NCI-H1930 (cell line): ENCODE measurements around the gene OR4C45.
"Not testable (repeated sequence)": the region's sequence is repeated elsewhere in the genome, so short reads cannot be mapped to it uniquely, and the experiment has no call there.

Experiments used
- DNase-seq, 2 experiments: peaks; one replicate each; lab custom pipeline; 2025; lab: John Stamatoyannopoulos, UW

Gene OR4C45

DNA sequence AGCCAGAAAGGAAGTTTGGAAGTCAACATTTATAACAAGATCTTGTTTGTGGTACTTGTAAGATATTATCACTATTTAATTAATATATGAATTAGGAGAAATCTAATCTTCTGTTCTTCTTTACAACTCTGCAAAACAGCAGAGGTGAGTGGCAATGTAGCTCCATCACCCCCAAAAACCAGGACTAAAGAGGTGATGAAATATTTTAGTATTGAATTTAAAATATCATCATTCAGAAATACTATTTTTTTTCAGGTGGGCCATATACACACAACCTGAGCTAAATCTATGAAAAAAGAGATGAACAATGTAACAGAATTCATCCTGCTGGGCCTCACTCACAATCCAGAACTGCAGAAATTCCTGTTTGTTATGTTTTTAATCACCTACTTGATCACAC, at the start of gene OR4C45:
Gene OR4C45, plus strand, starts transcription at position 301 of the 400 bp plus-strand sequence.
- DNase-seq, result no peak

DNA sequence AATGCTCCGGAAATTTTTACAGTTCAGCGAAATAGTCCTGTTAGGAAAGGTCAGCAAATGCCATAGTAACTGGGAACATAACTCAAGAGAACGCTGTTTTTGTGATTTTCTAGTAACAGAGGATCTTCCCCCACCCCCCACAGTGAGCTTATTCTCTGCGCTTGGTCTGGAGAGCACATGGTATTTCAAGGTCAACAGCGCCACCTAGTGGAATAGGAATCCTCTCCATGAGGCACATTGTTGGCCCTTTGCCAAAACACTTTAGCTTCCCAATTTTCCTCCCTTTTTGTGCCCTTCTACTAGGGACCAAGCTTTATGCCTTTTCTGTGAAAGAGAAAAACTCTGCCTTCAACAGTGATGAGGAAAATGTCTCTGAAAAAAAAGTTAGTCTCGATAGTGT, 37.1 kb upstream of the OR4C45 start:
- peak; percentile 51 to 68 for DNase-seq

DNA sequence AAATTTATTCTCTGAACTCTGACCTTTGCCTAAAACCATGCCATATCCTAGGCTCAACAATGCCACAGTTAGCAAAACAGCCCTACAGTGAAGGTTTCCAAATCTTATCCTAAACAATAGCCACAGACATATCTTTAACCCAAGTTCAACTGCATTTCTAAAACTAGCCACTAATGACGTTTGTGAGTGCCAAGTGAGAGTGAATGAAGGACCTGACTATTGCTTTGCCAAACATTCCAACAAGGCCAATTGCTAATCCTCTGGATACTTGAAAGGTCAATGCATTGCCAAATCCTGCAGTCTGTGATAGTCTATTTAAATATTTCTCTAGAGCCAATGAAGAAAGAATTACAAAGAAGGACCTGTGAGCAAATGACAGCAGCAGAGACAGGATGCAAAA, 2.5 kb upstream of the OR4C45 start:
- no peak for DNase-seq

DNA sequence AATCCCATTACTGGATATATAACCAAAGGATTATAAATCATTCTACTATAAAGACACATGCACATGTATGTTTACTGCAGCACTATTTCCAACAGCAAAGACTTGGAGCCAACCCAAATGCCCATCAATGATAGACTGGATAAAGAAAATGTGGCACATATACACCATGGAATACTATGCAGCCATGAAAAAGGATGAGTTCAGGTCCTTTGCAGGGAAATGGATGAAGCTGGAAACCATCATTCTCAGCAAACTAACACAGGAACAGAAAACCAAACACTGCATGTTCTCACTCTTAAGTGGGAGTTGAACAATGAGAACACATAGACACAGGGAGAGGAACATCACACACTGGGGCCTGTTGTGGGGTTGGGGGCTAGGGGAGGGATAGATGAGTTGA, 3.6 kb downstream of the OR4C45 start:
- not testable (repeated sequence) for DNase-seq

GRCh38 chr11:50037251-50037650, 4.6 kb downstream of the OR4C45 start:
- no peak for DNase-seq

- DNase-seq, result no peak
Measured at GRCh38 chr11:50044647-50045046, 12.0 kb downstream of the OR4C45 start.

DNA sequence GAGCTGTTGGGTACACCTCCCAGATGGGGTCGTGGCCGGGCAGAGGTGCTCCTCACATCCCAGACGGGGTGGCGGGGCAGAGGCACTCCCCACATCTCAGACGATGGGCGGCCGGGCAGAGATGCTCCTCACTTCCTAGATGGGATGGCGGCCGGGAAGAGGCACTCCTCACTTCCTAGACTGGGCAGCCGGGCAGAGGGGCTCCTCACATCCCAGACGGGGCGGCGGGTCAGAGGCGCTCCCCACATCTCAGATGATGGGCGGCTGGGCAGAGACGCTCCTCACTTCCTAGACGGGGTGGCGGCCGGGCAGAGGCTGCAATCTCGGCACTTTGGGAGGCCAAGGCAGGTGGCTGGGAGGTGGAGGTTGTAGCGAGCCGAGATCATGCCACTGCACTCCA, 30.4 kb downstream of the OR4C45 start:
- DNase-seq, result not testable (repeated sequence)

GRCh38 chr11:50070389-50070788, 37.7 kb downstream of the OR4C45 start:
- DNase-seq, result no peak

DNA sequence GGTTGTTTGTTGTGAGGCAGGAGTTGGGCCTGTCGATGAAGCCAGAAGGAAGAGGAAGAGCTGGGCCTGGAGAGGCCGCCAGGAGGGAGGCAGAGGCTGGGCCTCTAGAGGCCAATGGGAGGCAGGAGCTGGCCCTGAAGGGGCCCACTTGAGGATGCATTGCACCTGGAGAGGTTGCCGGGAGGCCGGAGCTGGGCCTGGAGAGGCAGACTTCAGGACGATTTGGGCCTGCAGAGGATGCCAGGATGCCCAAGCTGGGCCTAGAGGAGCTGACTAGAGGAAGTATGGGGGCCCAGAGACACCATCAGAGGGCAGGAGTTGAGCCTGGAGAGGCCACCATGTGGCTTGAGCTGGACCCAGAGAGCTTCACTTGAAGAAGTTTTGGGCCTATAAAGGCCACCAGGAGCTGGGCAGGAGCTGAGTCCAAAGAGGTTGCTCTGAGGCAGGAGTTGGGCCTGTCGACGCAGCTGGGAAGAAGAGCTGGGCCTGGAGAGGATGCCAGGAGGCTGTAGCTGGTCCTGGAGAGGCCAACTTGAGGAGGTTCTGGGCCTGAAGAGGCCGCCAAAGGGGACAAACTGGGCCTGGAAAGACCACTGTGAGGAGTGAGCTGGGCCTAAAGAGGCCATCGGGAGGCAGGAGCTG, 39.0 kb downstream of the OR4C45 start:
- no peak for DNase-seq

DNA sequence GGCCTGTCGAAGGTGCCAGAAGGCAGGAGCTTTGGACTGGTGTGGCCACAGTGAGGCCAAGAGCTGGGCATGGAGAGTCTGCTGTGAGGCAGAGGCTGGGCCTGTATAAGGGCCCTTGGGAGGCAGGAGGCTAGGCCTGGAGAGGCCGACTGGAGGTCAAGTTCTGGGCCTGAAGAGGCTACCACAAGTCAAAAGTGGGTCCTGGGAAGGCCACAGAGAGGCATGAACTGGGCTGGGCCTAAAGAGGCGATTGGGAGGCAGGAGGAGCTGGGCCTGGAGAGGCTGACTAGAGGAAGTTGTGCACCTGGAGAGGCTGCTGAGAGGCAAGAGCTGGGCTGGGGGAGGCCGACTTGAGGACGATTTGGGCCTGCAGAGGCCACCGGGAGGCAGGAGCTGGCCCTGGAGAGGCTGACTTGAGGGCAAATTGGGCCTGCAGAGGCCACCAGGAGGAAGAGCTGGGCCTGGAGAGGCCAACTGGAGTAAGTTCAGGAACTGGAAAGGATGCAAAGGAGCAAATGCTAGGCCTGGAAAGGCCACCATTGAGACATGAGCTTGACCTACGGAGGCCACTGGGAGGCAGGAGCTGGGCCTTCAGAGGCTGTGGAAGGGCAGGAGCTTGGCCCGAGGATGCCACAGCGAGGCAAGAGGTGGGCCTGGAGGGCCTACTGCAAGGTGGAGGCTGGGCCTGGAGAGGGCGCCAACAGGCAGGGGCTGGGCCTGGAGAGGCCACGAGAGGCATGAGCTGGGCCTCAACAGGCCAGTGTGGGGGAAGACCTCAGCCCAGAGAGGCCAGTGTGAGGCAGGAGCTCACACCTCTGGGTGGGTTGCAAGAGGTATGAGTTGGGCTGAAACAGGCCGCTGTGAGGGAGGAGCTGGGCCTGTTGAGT, 39.8 kb downstream of the OR4C45 start:
- DNase-seq, result no peak

- no peak for DNase-seq
Measured at GRCh38 chr11:50073113-50074105, 40.7 kb downstream of the OR4C45 start.

- no peak for DNase-seq
Measured at GRCh38 chr11:50074161-50074560, 41.5 kb downstream of the OR4C45 start.

GRCh38 chr11:50075856-50076255, 43.2 kb downstream of the OR4C45 start:
- no peak for DNase-seq

DNA sequence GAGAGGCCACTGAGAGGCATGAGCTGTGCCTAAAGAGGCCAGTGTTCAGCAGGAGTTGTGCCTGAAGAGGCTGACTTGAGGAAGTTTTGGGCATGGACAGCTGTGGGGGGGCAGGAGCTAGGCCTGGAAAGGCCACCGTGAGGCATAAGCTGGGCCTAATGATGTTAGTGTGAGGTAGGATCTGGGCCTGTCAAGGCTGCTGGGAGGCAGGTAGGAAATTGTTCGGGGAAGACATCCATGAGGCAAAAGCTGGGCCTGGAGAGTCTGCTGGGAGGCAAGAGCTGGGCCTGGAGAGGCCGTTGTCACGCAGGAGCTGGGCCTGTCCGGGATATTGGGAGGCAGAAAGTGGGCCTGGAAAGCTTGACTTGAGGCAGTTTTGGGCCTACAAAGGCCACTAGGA, 44.9 kb downstream of the OR4C45 start:
- no peak for DNase-seq

DNA sequence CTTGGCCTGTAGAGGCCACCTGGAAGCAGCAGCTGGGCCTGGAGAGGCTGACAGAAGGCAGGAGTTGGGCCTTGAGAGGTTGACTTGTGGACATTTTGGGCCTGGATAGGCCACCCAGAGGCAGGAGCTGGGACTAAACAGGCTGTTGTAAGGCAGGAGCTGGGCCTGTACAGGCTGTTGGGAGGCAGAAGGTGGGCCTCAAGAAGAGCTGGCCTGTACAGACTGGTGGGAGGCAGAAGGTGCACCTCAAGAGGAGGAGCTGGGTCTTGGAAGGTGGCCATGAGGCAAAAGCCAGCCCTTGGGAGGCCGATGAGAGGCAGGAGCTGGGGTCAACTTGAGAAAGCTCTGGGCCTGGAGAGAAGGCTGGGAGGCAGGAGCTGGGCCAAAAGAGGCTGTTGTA, 45.3 kb downstream of the OR4C45 start:
- DNase-seq, result no peak

DNA sequence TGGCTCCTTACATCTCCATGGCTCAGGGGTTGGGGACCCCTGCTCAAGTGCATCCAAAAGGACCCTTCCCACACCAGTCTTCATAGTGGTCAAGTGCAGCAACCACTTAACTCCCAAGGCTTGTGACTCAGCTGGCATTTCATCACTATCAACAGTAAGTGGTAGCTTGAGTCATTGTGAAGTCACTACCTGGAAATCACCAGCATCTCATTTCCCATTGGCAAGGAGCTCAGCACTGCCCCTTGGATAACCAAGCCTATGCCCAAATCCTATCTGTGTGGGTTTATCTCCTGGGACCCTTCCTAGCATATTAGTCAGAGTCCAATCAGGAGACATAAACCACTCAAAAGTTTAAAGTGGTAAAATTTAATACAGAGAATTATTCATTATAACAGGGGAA, 46.3 kb downstream of the OR4C45 start:
- DNase-seq, result not testable (repeated sequence)

DNA sequence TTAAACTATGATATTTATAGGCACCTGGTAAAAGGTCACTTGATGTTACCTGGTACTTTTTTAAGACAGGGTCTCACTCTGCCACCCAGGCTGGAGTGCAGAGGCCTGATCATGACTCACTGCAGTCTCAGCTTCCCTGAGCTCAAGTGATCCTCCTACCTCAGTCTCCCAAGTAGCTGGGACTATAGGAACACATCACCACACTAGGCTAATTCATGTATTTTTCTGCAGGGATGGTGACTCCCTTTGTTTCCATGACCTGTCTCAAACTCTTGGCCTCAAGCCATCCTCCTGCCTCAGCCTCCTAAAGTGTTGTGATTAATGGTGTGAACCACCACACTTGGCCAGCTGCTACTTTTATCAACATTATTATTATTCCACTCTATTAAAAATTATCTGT, 47.6 kb downstream of the OR4C45 start:
- no peak for DNase-seq
